ENCODE data around the gene SHCBP1L.
"Not testable (repeated sequence)": the region's sequence is repeated elsewhere in the genome, so short reads cannot be mapped to it uniquely, and the experiment has no call there.

The SHCBP1L gene

GRCh38 chr1:182956708-182957365 is 3.9 kb upstream of the SHCBP1L start:
- TF ChIP-seq GABPA (IDR thresholded peaks at IDR 0.05; ENCODE audit: low read depth), result no peak
- TF ChIP-seq CTCF (IDR thresholded peaks at IDR 0.05; ENCODE audit: insufficient read depth, low read length), result no peak
- no peak for TF ChIP-seq SPI1 (IDR thresholded peaks at IDR 0.05; ENCODE audit: borderline replicate concordance, low read depth)
- no peak for TF ChIP-seq POLR2AphosphoS5 (IDR thresholded peaks at IDR 0.05; ENCODE audit: low read depth)
- TF ChIP-seq REST (IDR thresholded peaks at IDR 0.05; ENCODE audit: insufficient replicate concordance, low read depth), result no peak
- no peak for DNase-seq (ENCODE audit: low read depth in 1 of 2, low spot score in 1 of 2)
- no peaks in the 10 kb centered on the region for H3K27me3 ChIP-seq (ENCODE audit: insufficient read depth, poor library complexity, severe bottlenecking)
- no peak overlapping the region for H3K27ac ChIP-seq (replicated peaks)
- H3K4me3 ChIP-seq (replicated peaks; ENCODE audit: insufficient read depth, low read length), result no peak overlapping the region

- Histone ChIP-seq H3K4me3 (replicated peaks; ENCODE audit: insufficient read depth, low read length) (no peak overlapping the region), H3K27ac (replicated peaks) (no peak overlapping the region), H3K27me3 (ENCODE audit: insufficient read depth, poor library complexity, severe bottlenecking) (no peaks in the 10 kb centered on the region)
- no peak for TF ChIP-seq CTCF (IDR thresholded peaks at IDR 0.05; ENCODE audit: insufficient read depth, low read length)
- no peak for TF ChIP-seq REST (IDR thresholded peaks at IDR 0.05; ENCODE audit: insufficient replicate concordance, low read depth)
- no peak for TF ChIP-seq GABPA (IDR thresholded peaks at IDR 0.05; ENCODE audit: low read depth)
- no peak for TF ChIP-seq SPI1 (IDR thresholded peaks at IDR 0.05; ENCODE audit: borderline replicate concordance, low read depth)
- TF ChIP-seq POLR2AphosphoS5 (IDR thresholded peaks at IDR 0.05; ENCODE audit: low read depth), result no peak
- DNase-seq (ENCODE audit: low read depth in 1 of 2, low spot score in 1 of 2), result no peak
Observed at GRCh38 chr1:182955596-182956588, 2.9 kb upstream of the SHCBP1L start.

GRCh38 chr1:182953826-182954225 is 860 bp upstream of the SHCBP1L start:
- no peaks in the 10 kb centered on the region for H3K27me3 ChIP-seq (ENCODE audit: insufficient read depth, poor library complexity, severe bottlenecking)
- no peak overlapping the region for H3K4me3 ChIP-seq (replicated peaks; ENCODE audit: insufficient read depth, low read length)
- no peak overlapping the region for H3K27ac ChIP-seq (replicated peaks)
- no peak for DNase-seq (ENCODE audit: low read depth in 1 of 2, low spot score in 1 of 2)
- no peak for TF ChIP-seq SPI1 (IDR thresholded peaks at IDR 0.05; ENCODE audit: borderline replicate concordance, low read depth)
- no peak for TF ChIP-seq CTCF (IDR thresholded peaks at IDR 0.05; ENCODE audit: insufficient read depth, low read length)
- TF ChIP-seq REST (IDR thresholded peaks at IDR 0.05; ENCODE audit: insufficient replicate concordance, low read depth), result no peak
- TF ChIP-seq POLR2AphosphoS5 (IDR thresholded peaks at IDR 0.05; ENCODE audit: low read depth), result no peak
- no peak for TF ChIP-seq GABPA (IDR thresholded peaks at IDR 0.05; ENCODE audit: low read depth)

GRCh38 chr1:182943336-182943735 is 9.6 kb downstream of the SHCBP1L start:
- H3K27me3 ChIP-seq (ENCODE audit: insufficient read depth, poor library complexity, severe bottlenecking); H3K4me3 ChIP-seq (replicated peaks; ENCODE audit: insufficient read depth, low read length): not testable (repeated sequence)

GRCh38 chr1:182942145-182942544 is 10.8 kb downstream of the SHCBP1L start:
- not testable (repeated sequence) for H3K27ac ChIP-seq (replicated peaks); DNase-seq (ENCODE audit: low read depth in 1 of 2, low spot score in 1 of 2); H3K27me3 ChIP-seq (ENCODE audit: insufficient read depth, poor library complexity, severe bottlenecking); H3K4me3 ChIP-seq (replicated peaks; ENCODE audit: insufficient read depth, low read length)

More at GRCh38 chr1:182943336-182943735, 9.6 kb downstream of the SHCBP1L start:
- not testable (repeated sequence) for DNase-seq (ENCODE audit: low read depth in 1 of 2, low spot score in 1 of 2); H3K27ac ChIP-seq (replicated peaks)

All from HL-60 (cell line).